Measurements from ENCODE around the gene ULK4. TPM values are rescaled to one million over a fixed set of nuclear protein-coding genes. Genes with fewer than 3 reads are reported as not detected.
"Not testable (repeated sequence)": the region's sequence is repeated elsewhere in the genome, so short reads cannot be mapped to it uniquely, and the experiment has no call there.

ULK4 gene
- total RNA-seq, 1 experiment from 2014 or later: 14.3 TPM

DNA sequence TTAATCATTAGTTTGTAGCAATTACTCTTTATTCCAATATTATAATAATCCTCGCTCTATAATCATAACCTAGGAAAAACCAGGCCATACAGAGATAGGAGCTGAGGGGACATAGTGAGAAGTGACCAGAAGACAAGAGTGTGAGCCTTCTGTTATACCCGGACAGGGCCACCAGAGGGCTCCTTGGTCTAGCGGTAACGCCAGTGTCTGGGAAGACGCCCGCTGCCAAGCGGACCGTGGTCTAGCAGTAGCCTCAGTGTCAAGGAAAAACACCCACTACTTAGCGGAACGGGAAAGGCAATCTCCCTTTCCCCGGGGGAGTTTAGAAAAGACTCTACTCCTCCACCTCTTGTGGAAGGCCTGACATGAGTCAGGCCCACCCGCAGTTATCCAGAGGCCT is 266.1 kb downstream of the ULK4 start:
- BruUV-seq (replicated peaks); DNase-seq (ENCODE audit: low read depth, low spot score); in situ Hi-C loops (cut with HindIII; ENCODE audit: low pct_unique_long_range_greater_than_20kb, low sequenced_read_pairs); H3K27ac ChIP-seq (ENCODE audit: low read length); H3K4me1 ChIP-seq (ENCODE audit: control insufficient read depth, insufficient read depth, low read length); H3K4me3 ChIP-seq (ENCODE audit: low read depth in 2 of 2, low read length in 2 of 2); POLR2A ChIA-PET; H3K27me3 ChIP-seq (ENCODE audit: control insufficient read depth, insufficient read depth, low read length); CTCF ChIA-PET; H3K9me3 ChIP-seq (ENCODE audit: control insufficient read depth, insufficient read depth, low read depth, low read length); ATAC-seq; H3K36me3 ChIP-seq (ENCODE audit: control insufficient read depth, insufficient read depth, low read length): not testable (repeated sequence)
- TF ChIP-seq, protein P1, sequence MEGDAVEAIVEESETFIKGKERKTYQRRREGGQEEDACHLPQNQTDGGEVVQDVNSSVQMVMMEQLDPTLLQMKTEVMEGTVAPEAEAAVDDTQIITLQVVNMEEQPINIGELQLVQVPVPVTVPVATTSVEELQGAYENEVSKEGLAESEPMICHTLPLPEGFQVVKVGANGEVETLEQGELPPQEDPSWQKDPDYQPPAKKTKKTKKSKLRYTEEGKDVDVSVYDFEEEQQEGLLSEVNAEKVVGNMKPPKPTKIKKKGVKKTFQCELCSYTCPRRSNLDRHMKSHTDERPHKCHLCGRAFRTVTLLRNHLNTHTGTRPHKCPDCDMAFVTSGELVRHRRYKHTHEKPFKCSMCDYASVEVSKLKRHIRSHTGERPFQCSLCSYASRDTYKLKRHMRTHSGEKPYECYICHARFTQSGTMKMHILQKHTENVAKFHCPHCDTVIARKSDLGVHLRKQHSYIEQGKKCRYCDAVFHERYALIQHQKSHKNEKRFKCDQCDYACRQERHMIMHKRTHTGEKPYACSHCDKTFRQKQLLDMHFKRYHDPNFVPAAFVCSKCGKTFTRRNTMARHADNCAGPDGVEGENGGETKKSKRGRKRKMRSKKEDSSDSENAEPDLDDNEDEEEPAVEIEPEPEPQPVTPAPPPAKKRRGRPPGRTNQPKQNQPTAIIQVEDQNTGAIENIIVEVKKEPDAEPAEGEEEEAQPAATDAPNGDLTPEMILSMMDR (IDR thresholded peaks at IDR 0.05): peak; percentile 38
- intact Hi-C loops (cut with micrococcal nuclease; ENCODE audit: unreplicated experiment): loop anchor here (5.0 kb wide), 1 partner anchor 186 kb away; no protein-coding TSS in a partner anchor

DNA sequence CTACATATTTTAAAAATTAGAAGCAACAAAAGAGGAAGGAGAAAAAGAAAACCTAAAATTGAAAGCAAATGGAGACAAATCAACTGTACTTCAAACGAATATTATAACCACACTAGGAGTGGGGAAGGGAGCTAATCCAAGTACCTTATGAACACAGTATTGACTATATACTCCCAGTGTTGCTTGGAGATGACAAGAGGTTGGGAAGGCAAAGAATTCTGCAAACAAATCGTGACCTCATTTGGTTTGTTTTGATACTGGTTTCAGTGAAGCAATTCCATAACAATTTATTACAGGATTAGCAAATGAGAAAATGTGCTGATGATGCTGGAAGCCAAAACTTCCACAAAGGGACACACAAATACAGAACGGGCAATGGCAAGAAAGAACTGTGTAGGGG is 268.1 kb downstream of the ULK4 start:
- no peak for DNase-seq (ENCODE audit: low read depth, low spot score)
- ChIA-PET CTCF (no interaction called here), POLR2A (no interaction called here)
- intact Hi-C loops (cut with micrococcal nuclease; ENCODE audit: unreplicated experiment): no loop called here
- Histone ChIP-seq H3K4me1 (ENCODE audit: control insufficient read depth, insufficient read depth, low read length) (no peaks in the 10 kb centered on the region), H3K4me3 (ENCODE audit: low read depth in 2 of 2, low read length in 2 of 2) (no peak overlapping the region), H3K36me3 (ENCODE audit: control insufficient read depth, insufficient read depth, low read length) (no peaks in the 10 kb centered on the region), H3K27me3 (ENCODE audit: control insufficient read depth, insufficient read depth, low read length) (no peaks in the 10 kb centered on the region), H3K27ac (ENCODE audit: low read length) (no peak overlapping the region), H3K9me3 (ENCODE audit: control insufficient read depth, insufficient read depth, low read depth, low read length) (no peaks in the 10 kb centered on the region)
- TF ChIP-seq, protein P1 (IDR thresholded peaks at IDR 0.05): no peak
- no peak for TF ChIP-seq TCF7L2 (IDR thresholded peaks at IDR 0.05; ENCODE audit: low read depth, low read length)
- TF ChIP-seq, protein P2, sequence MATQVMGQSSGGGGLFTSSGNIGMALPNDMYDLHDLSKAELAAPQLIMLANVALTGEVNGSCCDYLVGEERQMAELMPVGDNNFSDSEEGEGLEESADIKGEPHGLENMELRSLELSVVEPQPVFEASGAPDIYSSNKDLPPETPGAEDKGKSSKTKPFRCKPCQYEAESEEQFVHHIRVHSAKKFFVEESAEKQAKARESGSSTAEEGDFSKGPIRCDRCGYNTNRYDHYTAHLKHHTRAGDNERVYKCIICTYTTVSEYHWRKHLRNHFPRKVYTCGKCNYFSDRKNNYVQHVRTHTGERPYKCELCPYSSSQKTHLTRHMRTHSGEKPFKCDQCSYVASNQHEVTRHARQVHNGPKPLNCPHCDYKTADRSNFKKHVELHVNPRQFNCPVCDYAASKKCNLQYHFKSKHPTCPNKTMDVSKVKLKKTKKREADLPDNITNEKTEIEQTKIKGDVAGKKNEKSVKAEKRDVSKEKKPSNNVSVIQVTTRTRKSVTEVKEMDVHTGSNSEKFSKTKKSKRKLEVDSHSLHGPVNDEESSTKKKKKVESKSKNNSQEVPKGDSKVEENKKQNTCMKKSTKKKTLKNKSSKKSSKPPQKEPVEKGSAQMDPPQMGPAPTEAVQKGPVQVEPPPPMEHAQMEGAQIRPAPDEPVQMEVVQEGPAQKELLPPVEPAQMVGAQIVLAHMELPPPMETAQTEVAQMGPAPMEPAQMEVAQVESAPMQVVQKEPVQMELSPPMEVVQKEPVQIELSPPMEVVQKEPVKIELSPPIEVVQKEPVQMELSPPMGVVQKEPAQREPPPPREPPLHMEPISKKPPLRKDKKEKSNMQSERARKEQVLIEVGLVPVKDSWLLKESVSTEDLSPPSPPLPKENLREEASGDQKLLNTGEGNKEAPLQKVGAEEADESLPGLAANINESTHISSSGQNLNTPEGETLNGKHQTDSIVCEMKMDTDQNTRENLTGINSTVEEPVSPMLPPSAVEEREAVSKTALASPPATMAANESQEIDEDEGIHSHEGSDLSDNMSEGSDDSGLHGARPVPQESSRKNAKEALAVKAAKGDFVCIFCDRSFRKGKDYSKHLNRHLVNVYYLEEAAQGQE (IDR thresholded peaks at IDR 0.05; ENCODE audit: insufficient read depth in 1 of 2, low read depth in 2 of 2, low read length in 1 of 2): no peak
- no peak for TF ChIP-seq SIN3A (IDR thresholded peaks at IDR 0.05; ENCODE audit: borderline replicate concordance, insufficient read depth, low read depth, low read length)
- no peak for TF ChIP-seq POLR2AphosphoS5 (IDR thresholded peaks at IDR 0.05; ENCODE audit: low read depth, low read length)
- ATAC-seq: no peak
- in situ Hi-C loops (cut with HindIII; ENCODE audit: low pct_unique_long_range_greater_than_20kb, low sequenced_read_pairs): no loop called here
- no TSS peak for BruUV-seq (replicated peaks)
